Measurements from ENCODE around the gene CXCR3. TPM values are rescaled to one million over a fixed set of nuclear protein-coding genes. Genes with fewer than 3 reads are reported as not detected.

CXCR3 gene
- polyA plus RNA-seq, 5 donors: 0.16 to 0.37 (median 0.25) TPM; not detected in 1

- no peak for DNase-seq
Observed at GRCh38 chrX:71637253-71637618, 18.9 kb upstream of the CXCR3 start.

GRCh38 chrX:71636438-71637252 is 18.3 kb upstream of the CXCR3 start:
- no peak for DNase-seq

- no peak for DNase-seq
Observed at GRCh38 chrX:71634366-71634765, 16.1 kb upstream of the CXCR3 start.

- no peak for DNase-seq
Observed at GRCh38 chrX:71632923-71633657, 14.8 kb upstream of the CXCR3 start.

GRCh38 chrX:71629467-71629866 is 11.2 kb upstream of the CXCR3 start:
- no peak for DNase-seq

- no peak for DNase-seq
Observed at GRCh38 chrX:71627588-71628404, 9.5 kb upstream of the CXCR3 start.

GRCh38 chrX:71626576-71626975 is 8.3 kb upstream of the CXCR3 start:
- no peak for DNase-seq

- DNase-seq: no peak
Observed at GRCh38 chrX:71625471-71625870, 7.2 kb upstream of the CXCR3 start.

- DNase-seq: no peak
Observed at GRCh38 chrX:71623714-71624113, 5.4 kb upstream of the CXCR3 start.

- peak; percentile 74 to 75 for DNase-seq
Observed at GRCh38 chrX:71622576-71623450, 4.5 kb upstream of the CXCR3 start.

- peak in 1 of 2 donors; percentile 9 for DNase-seq
Observed at GRCh38 chrX:71622032-71622575, 3.8 kb upstream of the CXCR3 start.

GRCh38 chrX:71621603-71622002 is 3.3 kb upstream of the CXCR3 start:
- DNase-seq: no peak

- DNase-seq: no peak
Observed at GRCh38 chrX:71619986-71620385, 1.7 kb upstream of the CXCR3 start.

GRCh38 chrX:71619193-71619592 is 882 bp upstream of the CXCR3 start:
- DNase-seq: no peak

- no peak for DNase-seq
Observed at GRCh38 chrX:71618787-71619186, 476 bp upstream of the CXCR3 start.

GRCh38 chrX:71617742-71618141 is 569 bp downstream of the CXCR3 start:
- DNase-seq: no peak

- DNase-seq: no peak
Observed at GRCh38 chrX:71616672-71617529, 1.4 kb downstream of the CXCR3 start.

- no peak for DNase-seq
Observed at GRCh38 chrX:71615954-71616353, 2.4 kb downstream of the CXCR3 start.

- no peak for DNase-seq
Observed at GRCh38 chrX:71615056-71615455, 3.3 kb downstream of the CXCR3 start.

GRCh38 chrX:71612256-71612655 is 6.1 kb downstream of the CXCR3 start:
- DNase-seq: no peak
